Measurements from ENCODE around the gene CHMP6. TPM values are rescaled to one million over a fixed set of nuclear protein-coding genes. Genes with fewer than 3 reads are reported as not detected.

CHMP6 gene
- total RNA-seq, 4 donors from 2014 or later: 13.5 to 23.2 (median 16.8) TPM

GRCh38 chr17:80976701-80977100 is 14.9 kb upstream of the CHMP6 start:
- no peak for DNase-seq (ENCODE audit: low spot score)
- no peak for ATAC-seq (ENCODE audit: low FRiP score)
- TF ChIP-seq, protein P1, sequence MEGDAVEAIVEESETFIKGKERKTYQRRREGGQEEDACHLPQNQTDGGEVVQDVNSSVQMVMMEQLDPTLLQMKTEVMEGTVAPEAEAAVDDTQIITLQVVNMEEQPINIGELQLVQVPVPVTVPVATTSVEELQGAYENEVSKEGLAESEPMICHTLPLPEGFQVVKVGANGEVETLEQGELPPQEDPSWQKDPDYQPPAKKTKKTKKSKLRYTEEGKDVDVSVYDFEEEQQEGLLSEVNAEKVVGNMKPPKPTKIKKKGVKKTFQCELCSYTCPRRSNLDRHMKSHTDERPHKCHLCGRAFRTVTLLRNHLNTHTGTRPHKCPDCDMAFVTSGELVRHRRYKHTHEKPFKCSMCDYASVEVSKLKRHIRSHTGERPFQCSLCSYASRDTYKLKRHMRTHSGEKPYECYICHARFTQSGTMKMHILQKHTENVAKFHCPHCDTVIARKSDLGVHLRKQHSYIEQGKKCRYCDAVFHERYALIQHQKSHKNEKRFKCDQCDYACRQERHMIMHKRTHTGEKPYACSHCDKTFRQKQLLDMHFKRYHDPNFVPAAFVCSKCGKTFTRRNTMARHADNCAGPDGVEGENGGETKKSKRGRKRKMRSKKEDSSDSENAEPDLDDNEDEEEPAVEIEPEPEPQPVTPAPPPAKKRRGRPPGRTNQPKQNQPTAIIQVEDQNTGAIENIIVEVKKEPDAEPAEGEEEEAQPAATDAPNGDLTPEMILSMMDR (IDR thresholded peaks at IDR 0.05): no peak

- TF ChIP-seq, protein P1 (IDR thresholded peaks at IDR 0.05): no peak
- DNase-seq (ENCODE audit: low spot score): no peak
These were observed 14.5 kb upstream of the CHMP6 start for GRCh38 chr17:80977172-80977571.

DNA sequence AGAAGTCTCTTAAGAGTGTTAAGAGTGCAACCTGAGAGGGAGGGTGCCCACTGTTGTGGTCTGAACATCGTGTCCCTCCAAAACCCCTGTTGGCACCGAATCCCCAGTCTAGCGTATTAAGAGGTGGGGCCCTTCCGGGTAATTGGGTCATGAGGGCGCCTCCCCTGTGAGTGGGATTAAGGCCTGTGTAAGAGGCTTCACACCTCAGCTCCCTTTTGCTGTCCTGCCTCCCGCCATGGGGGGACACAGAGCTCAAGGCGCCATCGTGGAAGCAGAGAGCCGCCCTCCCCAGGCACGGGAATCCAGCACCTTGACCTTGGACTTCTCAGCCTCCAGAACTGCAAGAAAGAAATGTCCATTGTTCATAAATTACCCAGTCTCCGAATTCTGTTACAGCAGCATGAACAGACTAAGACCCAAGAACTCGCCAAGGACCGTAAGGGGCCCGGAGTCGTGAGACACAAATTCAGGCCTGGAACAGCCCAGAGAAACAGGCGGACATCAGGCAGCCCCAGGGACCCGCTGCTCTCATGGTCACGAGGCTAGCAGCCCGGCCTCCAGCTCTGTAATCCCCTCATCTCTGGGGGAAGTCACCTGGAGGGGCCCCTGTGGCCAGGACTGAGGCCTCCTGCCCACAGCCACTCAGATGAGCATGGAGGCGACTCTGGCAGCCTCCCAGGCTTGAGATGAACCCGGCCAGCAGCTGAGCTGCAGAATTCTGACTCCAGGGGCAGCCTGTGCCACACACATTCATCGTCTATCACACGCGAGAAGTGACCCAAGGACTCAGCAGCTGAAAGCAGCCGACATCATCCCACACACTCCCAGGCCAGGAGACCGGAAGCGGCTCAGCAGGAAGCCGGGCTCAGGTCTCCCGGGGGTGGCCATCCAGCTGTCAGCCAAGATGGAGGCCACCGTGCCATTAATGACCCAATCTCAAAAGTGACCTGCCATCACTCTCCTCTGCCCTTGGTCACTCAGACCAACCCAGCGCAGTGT is 12.8 kb upstream of the CHMP6 start:
- ATAC-seq (ENCODE audit: low FRiP score): no peak
- TF ChIP-seq, protein P1 (IDR thresholded peaks at IDR 0.05): no peak
- DNase-seq (ENCODE audit: low spot score): no peak

More at GRCh38 chr17:80977172-80977571, 14.5 kb upstream of the CHMP6 start:
- ATAC-seq (ENCODE audit: low FRiP score): no peak

DNA sequence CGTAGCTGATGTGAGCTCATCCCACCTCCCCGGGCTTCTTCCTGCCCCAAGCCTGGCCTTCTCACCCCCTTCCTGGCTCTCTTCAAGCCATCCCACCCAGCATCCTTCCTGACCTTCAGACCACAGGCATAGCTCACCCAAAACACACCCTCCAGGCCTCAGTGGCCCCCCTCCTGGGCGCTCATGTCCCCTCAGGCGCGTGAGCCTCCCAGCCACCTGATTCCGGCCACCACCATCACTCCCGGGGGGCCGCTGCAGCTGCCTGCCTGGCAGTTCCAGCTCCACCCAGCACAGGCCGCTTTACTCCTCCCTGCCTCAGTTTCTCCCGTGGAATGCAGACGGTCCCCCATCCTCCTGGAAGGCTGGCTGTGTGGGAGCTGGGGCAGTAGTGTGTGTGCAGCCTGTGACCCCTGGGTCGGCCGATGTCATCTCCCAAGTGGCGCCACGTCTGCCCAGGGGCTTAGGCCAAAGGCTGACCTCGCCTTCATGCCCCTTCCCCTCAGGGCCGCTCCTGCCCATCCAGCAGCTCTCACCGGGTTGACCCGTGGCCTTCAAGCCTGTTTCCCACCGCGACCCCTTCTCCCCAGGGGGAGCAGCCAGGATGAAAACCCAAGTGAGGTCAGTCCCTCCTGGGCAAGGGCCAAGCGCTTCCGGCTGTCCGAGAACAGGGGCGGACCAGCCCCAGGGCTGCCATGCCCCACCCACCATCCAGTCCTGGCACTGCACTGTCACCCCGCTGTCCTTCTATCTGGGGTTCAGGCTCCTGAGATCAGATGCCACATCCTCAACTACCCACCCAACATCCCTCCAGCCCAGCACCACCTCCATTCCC is 11.9 kb upstream of the CHMP6 start:
- no peak for ATAC-seq (ENCODE audit: low FRiP score)
- DNase-seq (ENCODE audit: low spot score): no peak
- TF ChIP-seq, protein P1 (IDR thresholded peaks at IDR 0.05): no peak

DNA sequence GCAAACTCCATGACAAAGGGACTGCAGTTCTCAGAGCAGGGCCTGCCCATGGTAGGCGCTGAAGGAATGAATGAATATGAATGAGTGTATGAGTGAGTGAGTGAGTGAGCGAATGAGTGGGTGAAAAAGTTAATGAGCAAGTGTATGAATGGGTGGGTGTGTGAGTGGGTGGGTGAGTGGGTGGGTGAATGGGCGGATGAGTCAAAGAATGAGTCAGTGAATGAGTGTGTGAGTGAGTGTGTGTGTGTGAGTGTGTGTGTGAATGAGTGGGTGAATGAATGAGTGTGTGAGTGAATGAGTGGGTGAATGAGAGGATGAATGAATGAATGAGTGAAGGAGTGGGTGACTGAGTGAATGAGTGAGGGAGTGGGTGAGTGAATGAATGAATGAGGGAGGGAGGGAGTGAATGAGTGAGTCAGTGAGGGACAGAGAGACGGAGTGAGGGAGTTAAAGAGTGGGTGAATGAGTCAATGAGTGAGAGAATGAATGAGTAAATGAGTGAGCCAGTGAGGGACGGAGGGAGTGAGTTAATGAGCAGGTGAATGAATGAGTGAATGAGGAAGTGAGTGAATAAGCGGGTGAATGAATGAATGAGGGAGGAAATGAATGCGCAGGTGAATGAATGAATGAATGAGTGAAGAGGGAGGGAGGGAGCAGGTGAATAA is 11.1 kb upstream of the CHMP6 start:
- DNase-seq (ENCODE audit: low spot score) (no peak), ATAC-seq (ENCODE audit: low FRiP score) (peak; percentile 51)
- TF ChIP-seq, protein P1 (IDR thresholded peaks at IDR 0.05): no peak

GRCh38 chr17:80981062-80981902 is 10.4 kb upstream of the CHMP6 start:
- DNase-seq (ENCODE audit: low spot score): no peak

More at GRCh38 chr17:80981062-80981902, 10.4 kb upstream of the CHMP6 start:
- peak; percentile 1 for ATAC-seq (ENCODE audit: low FRiP score)
- TF ChIP-seq, protein P1 (IDR thresholded peaks at IDR 0.05): peak in 2 of 3 donors; percentile 71 to 82

All from omental fat pad (tissue), 4 donors.